AG10803 (cell line): ENCODE results near the gene CPA3.

ENCODE experiments used
- DNase-seq: peaks from one replicate; pipeline ENCODE4 v3.0.0; 2010; ENCODE audit warnings: low read depth
- H3K4me3 ChIP-seq: 2 replicates; pipeline ENCODE4 v1.5.1; 2011; ENCODE audit warnings: mild to moderate bottlenecking, low read length, control low read depth
- TF ChIP-seq, protein P1 (sequence below): conservative IDR thresholded peaks from 2 replicates; pipeline ENCODE4 v1.5.1; 2011; ENCODE audit warnings: mild to moderate bottlenecking, low read length, control low read depth, inconsistent platforms

CPA3 gene

DNA sequence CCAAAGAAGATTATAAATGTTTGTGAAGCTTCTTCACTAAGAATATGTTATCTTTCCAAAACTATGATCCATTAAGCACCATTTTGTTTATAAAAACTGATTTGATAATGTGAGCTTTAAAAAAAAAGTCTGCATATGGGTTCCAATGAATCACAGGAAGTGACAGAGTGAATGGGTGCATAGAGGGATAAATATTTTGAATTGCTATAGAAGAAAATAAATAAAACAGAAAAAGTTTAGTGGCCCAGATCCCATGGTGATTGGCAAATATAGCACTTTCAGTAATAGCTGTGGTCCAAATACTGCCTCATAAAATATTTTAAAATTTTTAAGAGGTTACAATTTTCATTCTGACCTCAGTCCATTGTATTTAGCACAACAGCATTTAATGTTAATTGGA, 19.2 kb downstream of the CPA3 start:
- TF ChIP-seq, protein P1, sequence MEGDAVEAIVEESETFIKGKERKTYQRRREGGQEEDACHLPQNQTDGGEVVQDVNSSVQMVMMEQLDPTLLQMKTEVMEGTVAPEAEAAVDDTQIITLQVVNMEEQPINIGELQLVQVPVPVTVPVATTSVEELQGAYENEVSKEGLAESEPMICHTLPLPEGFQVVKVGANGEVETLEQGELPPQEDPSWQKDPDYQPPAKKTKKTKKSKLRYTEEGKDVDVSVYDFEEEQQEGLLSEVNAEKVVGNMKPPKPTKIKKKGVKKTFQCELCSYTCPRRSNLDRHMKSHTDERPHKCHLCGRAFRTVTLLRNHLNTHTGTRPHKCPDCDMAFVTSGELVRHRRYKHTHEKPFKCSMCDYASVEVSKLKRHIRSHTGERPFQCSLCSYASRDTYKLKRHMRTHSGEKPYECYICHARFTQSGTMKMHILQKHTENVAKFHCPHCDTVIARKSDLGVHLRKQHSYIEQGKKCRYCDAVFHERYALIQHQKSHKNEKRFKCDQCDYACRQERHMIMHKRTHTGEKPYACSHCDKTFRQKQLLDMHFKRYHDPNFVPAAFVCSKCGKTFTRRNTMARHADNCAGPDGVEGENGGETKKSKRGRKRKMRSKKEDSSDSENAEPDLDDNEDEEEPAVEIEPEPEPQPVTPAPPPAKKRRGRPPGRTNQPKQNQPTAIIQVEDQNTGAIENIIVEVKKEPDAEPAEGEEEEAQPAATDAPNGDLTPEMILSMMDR: no peak
- peak; percentile 60 for DNase-seq
- no peak overlapping the region for H3K4me3 ChIP-seq

DNA sequence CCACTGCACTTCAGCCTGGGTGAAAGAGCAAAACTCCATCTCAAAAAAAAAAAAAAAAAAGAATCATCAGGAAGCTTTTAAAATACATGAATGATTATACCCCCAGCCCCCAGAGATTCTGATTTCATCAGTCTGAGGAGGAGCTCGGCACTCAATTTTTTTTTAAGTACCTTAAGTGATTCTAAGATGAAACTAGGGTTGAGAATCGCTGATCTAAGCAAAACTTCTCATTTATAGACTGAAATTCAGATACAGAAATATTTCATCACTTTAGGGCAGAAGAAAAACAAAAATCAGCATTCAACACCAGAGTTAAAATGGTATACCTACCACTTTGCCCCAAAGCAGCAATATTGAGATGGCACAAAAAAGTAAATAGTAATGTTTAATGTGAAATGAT, 24.7 kb downstream of the CPA3 start:
- H3K4me3 ChIP-seq: no peak overlapping the region
- TF ChIP-seq, protein P1: no peak
- DNase-seq: no peak

DNA sequence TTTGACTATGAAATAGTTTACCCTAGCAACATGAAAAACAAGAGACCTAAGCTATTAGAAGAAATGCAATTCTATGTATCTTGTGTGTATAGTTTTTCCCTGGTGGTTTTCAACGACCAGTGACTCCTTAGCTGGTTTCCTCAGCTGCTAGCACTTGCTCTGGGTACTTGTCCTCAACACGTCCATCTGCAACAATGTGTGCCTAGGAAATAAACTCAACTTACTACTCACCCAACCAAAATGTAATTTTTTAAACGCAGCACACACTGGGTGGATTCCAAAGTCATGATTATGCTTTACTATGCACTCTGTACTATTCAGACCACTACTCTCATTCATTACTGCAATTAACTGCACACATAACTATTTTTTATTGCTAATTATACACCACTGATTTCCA, 31.0 kb downstream of the CPA3 start:
- H3K4me3 ChIP-seq: no peak overlapping the region
- DNase-seq: no peak
- TF ChIP-seq, protein P1: no peak

DNA sequence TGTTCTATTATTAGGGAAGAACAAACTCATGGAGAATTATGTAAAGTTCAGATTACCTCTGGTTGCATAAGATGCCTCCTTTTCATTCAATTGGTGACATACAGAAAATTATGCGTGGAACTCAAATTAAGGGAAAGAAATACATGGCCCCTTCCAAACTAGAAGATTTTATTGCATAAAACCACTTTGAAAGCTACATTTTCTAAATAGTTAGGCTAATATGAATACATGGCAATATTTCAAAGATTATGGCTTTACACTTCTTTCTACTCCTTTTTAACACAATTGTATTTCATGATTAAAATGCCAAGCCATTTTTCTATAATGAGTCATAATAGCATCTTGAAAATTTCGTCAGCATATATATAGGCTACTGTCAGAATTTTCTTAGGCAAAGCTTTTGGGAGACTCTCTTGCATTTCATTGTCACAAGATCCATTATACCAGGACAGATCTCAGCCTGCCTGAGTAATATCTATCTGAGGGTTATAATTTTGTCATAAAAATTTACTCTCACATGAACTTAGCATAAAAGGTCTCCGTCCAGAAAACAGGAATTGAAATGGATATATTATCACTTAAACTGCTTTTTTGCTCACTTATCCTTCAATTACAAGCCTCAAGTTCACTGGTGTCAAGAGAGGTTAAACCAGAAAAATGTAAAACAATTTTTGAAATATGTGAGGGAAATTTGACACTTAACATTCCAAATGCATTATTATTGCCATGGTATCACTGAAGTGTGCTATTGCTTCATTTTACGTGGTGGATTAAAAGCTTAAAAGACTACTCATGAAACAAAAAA, 37.1 kb downstream of the CPA3 start:
- TF ChIP-seq, protein P1: no peak
- no peak overlapping the region for H3K4me3 ChIP-seq
- DNase-seq: peak; percentile 90

- no peak overlapping the region for H3K4me3 ChIP-seq
- TF ChIP-seq, protein P1: no peak
- peak; percentile 49 for DNase-seq
Measured at GRCh38 chr3:148903022-148903442, 37.9 kb downstream of the CPA3 start.

DNA sequence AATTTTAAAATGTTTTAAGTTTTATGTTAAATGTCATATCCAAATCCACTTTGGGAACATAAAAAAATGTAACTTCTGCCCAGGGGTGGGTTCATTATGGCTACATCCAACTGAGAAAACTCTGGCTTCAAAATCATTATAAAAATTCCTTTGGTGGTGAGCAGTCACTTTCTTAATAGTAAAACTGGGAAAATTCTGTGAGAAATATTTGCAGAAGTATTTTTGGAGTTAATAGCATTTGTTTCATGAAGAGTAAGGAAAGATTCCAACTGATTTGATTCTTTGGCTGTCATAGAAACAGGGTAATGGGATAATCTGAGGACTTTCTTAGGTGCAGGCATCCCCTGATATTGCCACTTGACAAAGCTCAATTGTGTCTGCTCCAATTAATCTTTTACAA, 38.8 kb downstream of the CPA3 start:
- H3K4me3 ChIP-seq: no peak overlapping the region
- DNase-seq: peak; percentile 31
- TF ChIP-seq, protein P1: no peak

DNA sequence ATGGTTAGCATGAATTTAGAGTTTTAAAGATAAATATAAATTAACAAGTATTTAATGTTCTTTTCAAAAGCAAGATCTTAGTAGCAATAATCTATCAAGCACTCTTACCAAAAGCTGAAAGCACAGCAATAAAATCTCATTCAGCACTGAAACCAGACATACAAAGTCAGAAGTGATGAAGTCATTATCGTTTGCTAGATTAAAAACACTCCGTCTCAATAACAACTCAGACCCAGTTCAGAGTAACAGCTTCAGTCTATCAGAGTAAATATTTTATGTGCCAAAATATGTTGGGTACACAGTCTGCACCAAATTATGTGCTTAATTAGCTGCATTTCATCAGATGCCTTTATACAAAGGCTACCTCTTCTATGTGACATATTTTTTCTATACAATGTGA, 41.6 kb downstream of the CPA3 start:
- DNase-seq: peak; percentile 9
- H3K4me3 ChIP-seq: no peak overlapping the region
- TF ChIP-seq, protein P1: no peak
